Prostate gland (tissue), 2 donors: Measurements from ENCODE around the gene NISCH. TPM values are rescaled to one million over a fixed set of nuclear protein-coding genes. Genes with fewer than 3 reads are reported as not detected.
"Not testable (repeated sequence)": the region's sequence is repeated elsewhere in the genome, so short reads cannot be mapped to it uniquely, and the experiment has no call there.

Experiments used
- DNase-seq: peaks from one replicate; pipeline ENCODE4 v3.0.0-alpha.2; 2019; ENCODE audit warnings: low spot score
- H3K27ac ChIP-seq, 2 donors: fragments of 200-600 bp; sonication (generic); 2 replicates each; pipeline ENCODE4 v1.5.1; 2017 to 2019
- H3K27me3 ChIP-seq: fragments of 200-600 bp; sonication (generic); replicated peaks from 2 replicates; pipeline ENCODE4 v1.5.1; 2019; ENCODE audit not compliant: insufficient read depth
- H3K36me3 ChIP-seq, 2 donors: fragments of 200-600 bp; sonication (generic); 1 replicate in 1 of 2; 2 replicates in 1 of 2; pipeline versions ENCODE4 v1.5.1 to v1.8.1; 2017 to 2019
- H3K4me1 ChIP-seq: fragments of 200-600 bp; sonication (generic); replicated peaks from 2 replicates; pipeline ENCODE4 v1.5.1; 2019
- H3K4me3 ChIP-seq, 2 donors: fragments of 200-600 bp; sonication (generic); 2 replicates each; pipeline ENCODE4 v1.5.1; 2017 to 2019
- H3K9me3 ChIP-seq: fragments of 200-600 bp; sonication (generic); 2 replicates; pipeline ENCODE4 v1.5.1; 2017
- POLR2A ChIP-seq: fragments of 450-650 bp; IDR thresholded peaks from one replicate; pipeline ENCODE4 v1.6.1; 2016; ENCODE audit warnings: antibody characterized with exemption, mild to moderate bottlenecking
- POLR2AphosphoS5 ChIP-seq: sonication (generic); formaldehyde crosslinking; IDR thresholded peaks from one replicate; pipeline ENCODE4 v1.6.1; 2017; ENCODE audit warnings: antibody characterized with exemption
- WGBS: methylation state at CpG from one replicate; pipeline ENCODE4 v1.1.5; 2018; 5-methylcytosine and 5-hydroxymethylcytosine counted together
- intact Hi-C: fragments of 100-400 bp; cut with DNase I; formaldehyde crosslinking; loops from one replicate; pipeline ENCODE4 v1.14.2; 2022
- total RNA-seq, 2 donors: library from RNA; depleted of rRNA; stranded (reverse); fragments of >200 nt; gene quantifications; one replicate each; pipeline ENCODE4 v1.1.0, GENCODE V29; 2016
- TF ChIP-seq, protein P1 (sequence below), 4 experiments: fragments of 200-600 bp in 2 of 4; fragments of 450-650 bp in 2 of 4; sonication (generic) in 2 of 4; IDR thresholded peaks; 1 replicate in 3 of 4; 2 replicates in 1 of 4; pipeline ENCODE4 v1.5.1; 2016 to 2019; ENCODE audit warnings: antibody characterized with exemption in 4 of 4, mild to moderate bottlenecking in 2 of 4, moderate library complexity in 2 of 4

NISCH gene
- total RNA-seq, 2 donors from 2014 or later: 107 to 277 TPM

DNA sequence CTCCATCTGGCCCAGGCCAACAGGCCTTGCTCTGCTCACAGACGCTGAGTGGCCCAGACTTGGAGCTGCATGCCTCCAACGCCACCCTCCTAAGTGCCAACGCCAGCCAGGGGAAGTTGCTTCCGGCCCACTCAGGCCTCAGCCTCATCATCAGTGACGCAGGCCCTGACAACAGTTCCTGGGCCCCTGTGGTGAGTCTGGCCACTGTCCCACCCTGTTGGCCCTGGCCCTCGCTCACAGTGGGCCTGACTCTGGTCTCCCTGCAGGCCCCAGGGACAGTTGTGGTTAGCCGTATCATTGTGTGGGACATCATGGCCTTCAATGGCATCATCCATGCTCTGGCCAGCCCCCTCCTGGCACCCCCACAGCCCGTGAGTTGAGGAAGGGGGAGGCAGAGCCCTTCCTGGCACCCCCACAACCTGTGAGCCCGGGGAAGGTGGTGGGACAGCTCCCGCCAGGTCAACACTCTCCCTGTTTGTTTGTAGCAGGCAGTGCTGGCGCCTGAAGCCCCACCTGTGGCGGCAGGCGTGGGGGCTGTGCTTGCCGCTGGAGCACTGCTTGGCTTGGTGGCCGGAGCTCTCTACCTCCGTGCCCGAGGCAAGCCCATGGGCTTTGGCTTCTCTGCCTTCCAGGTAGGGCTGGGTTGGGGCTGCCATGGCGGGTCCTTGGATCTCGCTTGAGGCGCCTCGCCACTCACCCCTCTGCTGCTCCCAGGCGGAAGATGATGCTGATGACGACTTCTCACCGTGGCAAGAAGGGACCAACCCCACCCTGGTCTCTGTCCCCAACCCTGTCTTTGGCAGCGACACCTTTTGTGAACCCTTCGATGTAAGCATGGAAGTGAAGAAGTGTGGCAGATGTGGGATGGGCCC is 68.2 kb downstream of the NISCH start:
- TF ChIP-seq, protein P1, sequence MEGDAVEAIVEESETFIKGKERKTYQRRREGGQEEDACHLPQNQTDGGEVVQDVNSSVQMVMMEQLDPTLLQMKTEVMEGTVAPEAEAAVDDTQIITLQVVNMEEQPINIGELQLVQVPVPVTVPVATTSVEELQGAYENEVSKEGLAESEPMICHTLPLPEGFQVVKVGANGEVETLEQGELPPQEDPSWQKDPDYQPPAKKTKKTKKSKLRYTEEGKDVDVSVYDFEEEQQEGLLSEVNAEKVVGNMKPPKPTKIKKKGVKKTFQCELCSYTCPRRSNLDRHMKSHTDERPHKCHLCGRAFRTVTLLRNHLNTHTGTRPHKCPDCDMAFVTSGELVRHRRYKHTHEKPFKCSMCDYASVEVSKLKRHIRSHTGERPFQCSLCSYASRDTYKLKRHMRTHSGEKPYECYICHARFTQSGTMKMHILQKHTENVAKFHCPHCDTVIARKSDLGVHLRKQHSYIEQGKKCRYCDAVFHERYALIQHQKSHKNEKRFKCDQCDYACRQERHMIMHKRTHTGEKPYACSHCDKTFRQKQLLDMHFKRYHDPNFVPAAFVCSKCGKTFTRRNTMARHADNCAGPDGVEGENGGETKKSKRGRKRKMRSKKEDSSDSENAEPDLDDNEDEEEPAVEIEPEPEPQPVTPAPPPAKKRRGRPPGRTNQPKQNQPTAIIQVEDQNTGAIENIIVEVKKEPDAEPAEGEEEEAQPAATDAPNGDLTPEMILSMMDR (IDR thresholded peaks at IDR 0.05): no peak
- TF ChIP-seq POLR2A (no peak), POLR2AphosphoS5 (no peak)
- no peak overlapping the region for H3K27ac ChIP-seq
- H3K4me3 ChIP-seq: no peak overlapping the region
- no peak for DNase-seq
- 93% methylated on average over 26 of the region's 26 CpGs for WGBS
- no peaks in the 10 kb centered on the region for H3K27me3 ChIP-seq
- no peaks in the 10 kb centered on the region for H3K36me3 ChIP-seq
- no peaks in the 10 kb centered on the region for H3K4me1 ChIP-seq
- intact Hi-C loops: no loop called here
- no peaks in the 10 kb centered on the region for H3K9me3 ChIP-seq

DNA sequence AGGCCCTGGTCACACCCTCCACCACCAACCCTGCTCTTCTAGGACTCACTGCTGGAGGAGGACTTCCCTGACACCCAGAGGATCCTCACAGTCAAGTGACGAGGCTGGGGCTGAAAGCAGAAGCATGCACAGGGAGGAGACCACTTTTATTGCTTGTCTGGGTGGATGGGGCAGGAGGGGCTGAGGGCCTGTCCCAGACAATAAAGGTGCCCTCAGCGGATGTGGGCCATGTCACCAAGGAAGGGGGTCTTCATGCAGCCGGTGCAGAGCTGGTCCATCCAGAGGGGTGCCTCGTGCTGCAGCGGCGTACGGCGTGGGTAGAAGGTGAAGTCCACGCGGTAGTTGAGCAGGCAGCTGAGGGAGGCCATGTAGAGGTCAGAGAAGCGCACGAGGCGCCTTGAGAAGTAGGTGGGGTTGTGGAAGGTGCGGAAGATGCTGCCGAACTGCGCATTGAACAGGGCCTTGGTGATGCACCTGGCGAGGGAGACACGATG is 68.9 kb downstream of the NISCH start:
- Histone ChIP-seq H3K9me3 (no peaks in the 10 kb centered on the region), H3K36me3 (no peaks in the 10 kb centered on the region), H3K4me1 (no peaks in the 10 kb centered on the region), H3K27ac (peak overlapping the region; percentile 43 to 74), H3K4me3 (no peak overlapping the region), H3K27me3 (no peaks in the 10 kb centered on the region)
- TF ChIP-seq POLR2A (no peak), POLR2AphosphoS5 (no peak)
- TF ChIP-seq, protein P1 (IDR thresholded peaks at IDR 0.05): no peak
- DNase-seq: no peak
- WGBS: 85% methylated on average over 18 of the region's 18 CpGs
- intact Hi-C loops: no loop called here

DNA sequence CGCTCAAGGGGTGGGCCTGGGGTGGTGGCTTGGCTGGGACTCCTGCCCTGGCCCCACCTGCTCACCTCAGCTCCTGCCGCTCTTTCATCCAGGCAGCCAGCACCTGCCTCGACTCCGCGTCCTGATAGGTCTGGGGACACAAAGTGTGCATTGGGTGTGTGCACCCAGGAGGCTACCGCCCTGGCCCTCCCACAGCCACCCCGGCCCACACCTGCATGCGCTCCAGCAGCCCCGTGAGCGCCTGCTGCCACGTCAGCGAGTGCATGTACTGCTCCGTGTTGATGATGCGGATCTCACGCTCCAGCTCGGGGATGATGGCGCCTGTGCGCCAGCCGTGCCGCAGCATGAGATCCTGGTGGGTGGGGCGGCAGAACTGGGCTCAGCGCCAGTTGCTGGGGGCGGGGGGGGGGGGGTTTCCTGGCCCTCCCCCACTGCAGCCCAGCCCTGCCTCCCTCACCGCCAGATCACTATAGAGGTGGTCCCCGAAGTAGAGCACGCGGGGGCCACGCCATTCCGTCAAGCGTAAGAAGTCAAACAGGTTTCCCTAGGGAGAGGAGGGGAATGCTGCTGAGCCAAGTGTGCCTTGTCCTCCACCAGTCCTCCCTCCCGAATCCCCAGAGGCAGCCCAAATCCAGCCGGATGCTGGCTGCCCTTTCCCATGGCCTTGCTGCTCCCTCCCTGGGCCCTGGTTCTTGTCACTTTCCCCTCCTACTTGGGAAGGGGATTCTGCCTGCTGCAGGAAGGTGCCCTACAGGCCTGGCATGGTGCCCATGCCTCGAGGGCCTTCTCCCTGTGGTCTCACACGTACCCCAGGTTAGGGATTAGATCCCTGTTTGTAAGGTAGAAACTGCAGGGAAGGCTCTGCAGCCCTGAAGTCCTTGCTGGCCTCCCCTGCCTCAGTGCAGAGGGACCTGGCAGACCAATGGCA is 69.6 kb downstream of the NISCH start:
- Histone ChIP-seq H3K4me3 (peak overlapping the region in 1 of 2 donors; percentile 7), H3K4me1 (no peaks in the 10 kb centered on the region), H3K27me3 (no peaks in the 10 kb centered on the region), H3K9me3 (no peaks in the 10 kb centered on the region), H3K27ac (peak overlapping the region; percentile 43 to 74), H3K36me3 (no peaks in the 10 kb centered on the region)
- WGBS: 24% methylated on average over 32 of the region's 34 CpGs
- peak; percentile 57 for DNase-seq
- intact Hi-C loops: no loop called here
- TF ChIP-seq POLR2A (no peak), POLR2AphosphoS5 (peak; percentile 54)

DNA sequence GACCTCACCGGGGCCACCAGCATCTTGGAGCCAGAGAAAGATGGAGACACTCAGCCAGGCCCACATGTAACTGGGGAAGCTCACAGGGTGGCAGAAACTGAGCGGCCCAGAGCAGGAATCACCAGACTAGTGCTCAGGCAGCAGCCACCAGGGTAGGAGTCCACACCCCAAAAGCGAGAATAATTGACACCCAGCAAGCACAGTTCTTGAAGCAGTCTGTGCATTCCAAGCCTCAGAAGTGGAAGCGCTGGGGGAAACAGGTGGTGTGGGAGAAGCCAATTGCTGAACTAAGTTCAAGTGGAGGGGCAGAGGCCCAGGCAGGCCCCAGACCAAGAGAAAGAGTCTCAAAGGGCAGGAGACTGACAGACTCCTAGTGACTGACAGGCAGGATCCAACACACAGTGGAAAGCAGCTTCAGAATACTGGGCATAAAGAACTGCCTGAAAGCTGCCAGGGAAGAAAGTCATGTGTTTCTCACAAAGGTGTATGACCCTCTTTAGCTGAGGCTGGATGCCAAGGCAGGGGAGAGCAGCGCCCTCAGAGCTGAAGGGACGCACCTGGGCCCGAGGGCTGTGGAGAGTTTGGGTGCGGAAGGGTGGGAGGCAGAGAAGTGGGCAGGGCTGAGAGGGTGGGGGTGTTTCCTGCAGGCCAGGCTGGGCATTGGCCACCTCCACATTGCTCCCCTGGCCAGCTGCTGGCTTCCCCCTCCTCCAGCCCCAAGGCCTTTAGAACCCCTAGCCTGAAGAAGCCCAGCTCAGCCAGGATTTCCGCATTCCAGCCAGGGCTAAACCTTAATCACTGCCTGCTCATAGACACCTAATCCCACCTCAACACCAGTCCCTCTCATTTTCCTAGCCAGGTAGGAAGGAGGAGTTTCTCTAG is 70.5 kb downstream of the NISCH start:
- no peak for DNase-seq
- Histone ChIP-seq H3K4me3 (no peak overlapping the region), H3K27ac (peak overlapping the region; percentile 43 to 74), H3K36me3 (no peaks in the 10 kb centered on the region), H3K9me3 (no peaks in the 10 kb centered on the region), H3K4me1 (peaks cover 3% of the 10 kb centered on the region), H3K27me3 (no peaks in the 10 kb centered on the region)
- no peak for TF ChIP-seq POLR2AphosphoS5
- no peak for TF ChIP-seq POLR2A
- TF ChIP-seq, protein P1 (IDR thresholded peaks at IDR 0.05): no peak
- intact Hi-C loops: no loop called here
- 59% methylated on average over 9 of the region's 9 CpGs for WGBS

DNA sequence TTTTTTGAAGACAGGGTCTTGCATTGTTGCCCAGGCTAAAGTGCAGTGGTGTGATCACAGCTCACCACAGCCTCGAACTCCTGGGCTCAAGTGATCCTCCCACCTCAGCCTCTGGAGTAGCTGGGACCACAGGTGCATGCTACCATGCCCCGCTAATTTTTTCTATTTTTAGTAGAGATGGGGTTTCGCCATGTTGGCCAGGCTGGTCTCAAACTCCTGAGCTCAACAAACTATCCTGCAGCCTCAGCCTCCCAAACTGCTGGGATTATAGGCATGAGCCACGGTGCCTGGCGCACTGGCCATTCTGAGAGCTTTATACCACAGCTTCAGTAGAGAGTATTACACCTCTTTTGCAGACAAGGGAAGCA is 71.3 kb downstream of the NISCH start:
- intact Hi-C loops, H3K4me1 ChIP-seq, DNase-seq, H3K4me3 ChIP-seq, H3K27me3 ChIP-seq, H3K9me3 ChIP-seq, H3K36me3 ChIP-seq: not testable (repeated sequence)
- WGBS: 88% methylated on average over 5 of the region's 5 CpGs
- H3K27ac ChIP-seq: peak overlapping the region; percentile 43 to 74
